ENCODE data around the gene RBMS3.
"Not testable (repeated sequence)": the region's sequence is repeated elsewhere in the genome, so short reads cannot be mapped to it uniquely, and the experiment has no call there.

Gene RBMS3

DNA sequence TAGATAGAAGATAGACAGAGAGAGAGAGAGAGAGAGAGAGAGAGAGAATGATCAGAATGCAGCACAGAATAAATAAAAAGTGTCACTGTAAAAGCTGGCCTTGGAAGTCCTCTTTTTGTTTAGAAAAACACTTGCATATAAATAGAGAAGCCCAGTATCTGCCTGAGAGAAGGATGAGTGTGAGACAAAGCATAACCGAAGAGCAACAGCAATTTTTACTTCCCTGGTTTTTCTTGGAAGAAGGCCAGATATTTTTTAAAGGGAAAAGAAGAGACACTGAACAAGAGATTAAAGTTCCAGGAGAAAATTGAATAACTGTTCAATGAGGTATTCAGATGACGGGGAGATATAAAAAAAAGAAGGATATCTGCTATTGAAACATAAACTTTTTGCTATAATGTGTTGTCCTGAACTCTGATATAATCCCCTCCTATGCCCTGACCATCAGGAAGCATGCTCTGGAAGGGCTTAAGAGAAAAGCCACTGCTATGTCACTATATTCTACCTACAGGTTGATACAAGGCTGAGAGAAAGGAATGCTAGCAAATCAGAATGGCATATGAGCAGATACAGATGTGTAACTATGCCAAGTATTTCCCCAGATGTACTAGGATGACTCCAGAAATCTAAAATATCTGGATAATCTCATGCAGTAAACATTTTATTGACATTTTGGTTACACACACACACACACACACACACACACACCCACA, 358.9 kb downstream of the RBMS3 start:
- DNase-seq, result no peak

DNA sequence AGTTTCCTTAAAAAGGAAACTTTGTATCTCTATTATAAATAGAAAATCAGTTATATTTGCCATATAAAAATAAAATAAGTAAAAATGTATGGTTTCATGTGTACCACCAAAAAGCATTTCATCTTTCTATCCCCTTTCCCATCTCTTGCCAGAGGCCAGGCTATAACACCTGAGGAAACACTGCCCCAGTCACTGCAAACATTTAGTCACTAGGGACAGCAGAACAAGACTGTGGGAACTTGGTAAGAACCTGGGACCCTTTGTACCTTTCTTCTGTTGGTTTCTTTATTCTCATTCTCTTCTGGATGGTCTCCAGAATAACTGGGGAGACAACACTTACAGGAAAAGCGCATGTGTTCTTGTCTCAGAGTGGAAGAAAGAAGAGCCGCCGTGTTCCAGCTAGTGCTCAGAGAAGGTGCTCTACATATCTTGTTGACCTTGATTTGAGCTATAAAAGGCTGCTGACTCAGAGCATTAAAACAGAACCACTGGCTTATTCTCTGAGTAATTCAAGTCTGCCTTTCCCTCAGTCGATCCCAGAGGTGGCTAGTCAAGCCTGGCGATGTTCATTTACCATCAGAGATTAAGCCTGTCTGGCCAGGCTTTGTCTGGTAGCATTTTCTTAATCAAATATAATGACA, 361.6 kb downstream of the RBMS3 start:
- no peak for DNase-seq

DNA sequence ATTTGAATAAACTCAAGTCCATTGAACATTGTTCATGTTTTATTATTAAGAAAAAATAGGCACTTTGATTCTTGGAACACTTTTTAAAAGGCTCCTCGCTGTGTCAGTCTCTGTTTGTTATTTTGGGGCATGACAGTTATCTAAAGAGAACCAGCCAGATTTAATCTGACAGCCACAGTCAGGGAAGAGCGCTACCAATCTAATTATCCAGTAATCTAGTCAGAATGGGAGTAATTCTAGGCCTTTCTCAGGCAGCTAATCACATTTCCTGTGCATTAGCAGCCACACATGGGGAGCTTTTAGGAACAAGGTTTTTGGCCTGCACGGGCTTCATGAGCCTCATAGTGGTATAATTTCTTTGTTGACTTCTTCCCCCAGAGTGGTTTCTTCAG, 362.2 kb downstream of the RBMS3 start:
- DNase-seq, result no peak

DNA sequence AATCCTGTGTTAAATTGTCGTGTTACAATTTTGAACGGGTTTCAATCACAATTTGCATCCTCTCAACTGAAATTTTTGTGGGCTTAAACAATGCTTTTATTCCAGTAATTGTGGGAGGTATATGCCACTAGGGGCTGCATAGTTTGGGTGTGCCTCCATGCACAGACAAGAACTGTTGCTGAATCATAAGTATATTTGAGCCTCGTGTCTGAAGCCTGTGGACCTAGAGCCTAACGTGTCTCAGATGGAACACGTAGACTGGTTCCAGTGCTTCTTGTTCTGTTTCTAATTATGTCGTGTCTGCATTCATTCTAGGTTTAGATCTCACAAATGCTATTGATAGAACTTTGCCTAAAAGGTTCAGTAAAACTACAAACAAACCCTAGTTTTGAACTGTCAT, 363.4 kb downstream of the RBMS3 start:
- DNase-seq, result no peak

DNA sequence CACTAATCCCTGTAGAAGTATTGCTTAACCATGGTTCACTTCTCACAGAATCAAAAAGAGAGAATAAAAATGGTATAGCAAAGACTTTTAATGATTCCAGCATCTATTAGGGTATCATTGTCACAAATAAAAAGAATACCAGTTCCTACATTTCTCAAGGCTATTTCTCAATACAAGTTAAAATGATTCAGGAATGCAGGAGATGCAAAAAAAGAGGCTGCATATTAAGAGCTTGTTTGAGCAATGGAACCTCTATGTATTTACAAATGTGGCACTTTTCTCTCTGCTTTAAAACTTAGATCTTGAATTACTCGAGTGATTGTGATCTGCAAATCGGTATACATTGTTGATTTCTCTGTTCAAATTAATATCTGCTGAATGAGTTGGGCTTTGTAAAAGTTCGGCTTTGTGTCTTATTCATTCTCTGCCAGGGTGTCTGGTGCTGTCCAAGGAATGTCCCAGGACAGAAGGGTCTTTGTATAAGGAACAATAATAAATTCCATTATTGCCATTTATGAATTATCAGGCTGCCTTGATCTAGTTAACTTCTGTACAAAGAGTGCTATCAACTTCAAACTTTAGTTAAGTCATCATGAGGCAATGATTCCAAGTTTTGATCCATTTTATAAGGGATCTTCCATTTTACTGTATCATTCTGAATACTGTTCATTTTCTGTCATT, 364.2 kb downstream of the RBMS3 start:
- DNase-seq, result no peak

DNA sequence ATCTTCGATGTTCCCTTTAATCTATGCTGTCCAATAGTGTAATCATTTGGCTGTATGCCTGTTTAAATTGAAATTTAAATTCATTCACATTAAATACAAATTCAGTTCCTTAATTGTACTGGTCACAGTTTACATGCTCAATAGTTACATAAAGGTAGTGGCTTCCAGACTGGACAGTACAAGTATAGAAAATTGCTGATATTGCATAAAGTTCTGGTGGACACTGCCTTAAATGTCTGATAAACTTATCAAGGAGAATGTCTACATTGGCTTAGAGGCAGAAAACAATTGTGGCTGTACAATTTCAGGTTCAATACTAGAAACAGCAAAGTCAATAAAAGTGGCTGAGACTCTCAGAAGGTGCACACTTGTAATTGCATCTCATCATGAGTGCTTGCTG, 365.2 kb downstream of the RBMS3 start:
- DNase-seq, result no peak

DNA sequence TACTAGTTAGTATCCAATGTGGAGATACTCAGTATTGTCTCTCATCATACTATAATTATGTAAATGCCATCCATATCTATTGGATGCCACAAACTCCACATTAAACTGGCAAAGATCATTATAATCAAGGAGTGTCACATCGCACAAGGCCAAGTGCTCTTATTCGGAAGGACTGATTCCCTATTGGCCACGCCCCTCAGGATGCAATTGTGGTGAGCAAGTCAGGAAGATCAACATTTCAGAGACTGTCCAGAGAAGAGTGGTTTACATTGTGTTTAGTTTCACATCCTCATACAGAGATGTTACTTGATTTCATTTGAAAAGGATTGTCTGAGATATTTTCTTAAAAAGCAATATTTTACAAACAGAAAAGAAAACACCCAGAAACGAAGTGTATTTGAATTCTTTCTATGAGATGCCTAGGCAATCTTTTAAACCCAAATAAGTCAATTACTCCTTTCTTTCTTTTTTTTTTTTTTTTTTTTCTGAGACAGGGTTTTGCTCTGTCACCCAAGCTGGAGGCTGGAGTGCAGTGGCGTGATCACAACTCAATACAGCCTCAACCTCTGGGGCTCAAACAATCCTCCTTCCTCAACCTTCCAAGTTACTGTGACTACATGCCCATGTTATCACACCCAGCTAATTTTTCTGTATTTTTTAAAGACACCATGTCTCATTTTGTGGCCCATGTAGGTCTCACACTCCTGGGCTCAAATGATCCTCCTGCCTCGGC, 369.1 kb downstream of the RBMS3 start:
- DNase-seq, result no peak

DNA sequence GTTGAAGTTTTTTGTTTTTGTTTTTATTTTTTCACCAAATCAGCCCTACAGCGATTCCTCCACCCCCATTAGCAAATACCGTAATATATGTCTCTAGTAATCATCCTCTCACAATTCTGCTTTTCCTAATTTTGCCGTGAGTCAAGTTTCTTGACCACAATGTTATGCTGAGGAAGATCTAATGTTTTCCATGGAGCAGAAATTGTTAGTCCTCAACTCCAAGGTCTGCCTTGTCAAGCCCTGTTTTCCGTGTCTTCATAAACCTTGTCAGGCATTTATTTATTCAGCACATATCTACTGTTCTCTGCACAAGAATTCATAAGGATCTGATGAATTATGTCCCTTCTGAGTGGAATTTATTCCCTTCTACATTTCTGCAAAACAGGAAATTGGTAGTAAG, 372.8 kb downstream of the RBMS3 start:
- DNase-seq, result no peak

DNA sequence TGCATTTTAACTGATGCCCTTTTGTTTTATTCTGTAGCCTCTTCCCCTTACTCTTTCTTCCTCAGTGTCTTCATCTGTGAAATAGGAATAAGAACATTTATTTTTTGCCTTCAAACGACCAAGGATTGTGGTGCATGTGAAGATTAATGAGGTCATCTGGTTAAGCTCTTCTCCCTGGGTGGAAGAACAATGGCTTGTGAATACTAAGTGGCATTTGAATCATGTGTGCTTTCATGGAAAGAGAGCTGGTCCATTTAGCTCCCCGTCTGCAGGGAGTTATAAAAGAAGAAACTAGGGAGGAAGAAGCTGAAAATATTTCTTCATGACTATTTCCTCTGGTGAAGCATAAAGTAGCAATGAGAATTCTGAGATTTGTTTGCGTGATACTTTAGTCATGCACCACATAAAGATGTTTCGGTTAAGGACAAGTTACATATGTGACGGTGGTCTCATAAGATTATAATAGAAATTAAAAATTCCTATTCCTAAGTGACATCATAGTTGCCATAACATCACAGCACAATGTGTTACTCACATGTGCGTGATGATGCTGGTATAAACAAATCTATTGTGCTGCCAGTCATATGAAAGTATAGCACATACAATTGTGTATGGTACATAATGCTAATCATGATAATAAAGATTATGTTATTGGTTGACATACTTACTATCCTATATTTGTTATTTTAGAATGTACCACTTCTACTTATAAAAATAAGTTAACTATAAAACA, 374.3 kb downstream of the RBMS3 start:
- no peak for DNase-seq

DNA sequence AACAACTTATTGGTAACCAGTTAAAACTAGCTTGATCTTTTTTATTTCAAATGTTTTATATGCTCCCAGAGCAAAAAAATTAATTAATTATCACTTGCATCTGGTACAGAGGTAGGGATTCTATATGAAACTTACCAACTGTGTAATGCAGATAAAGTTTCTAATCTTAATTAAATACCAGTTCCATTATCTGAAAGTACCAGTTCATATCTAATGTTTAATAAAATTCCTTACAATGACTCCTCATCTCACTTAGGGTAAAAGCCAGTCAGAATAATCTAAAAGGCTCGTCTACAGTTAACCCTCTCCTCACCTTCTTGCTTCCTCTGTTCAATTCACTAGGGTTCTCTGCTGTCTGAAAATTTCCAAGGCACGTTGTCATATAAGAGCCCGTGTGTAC, 384.8 kb downstream of the RBMS3 start:
- no peak for DNase-seq

DNA sequence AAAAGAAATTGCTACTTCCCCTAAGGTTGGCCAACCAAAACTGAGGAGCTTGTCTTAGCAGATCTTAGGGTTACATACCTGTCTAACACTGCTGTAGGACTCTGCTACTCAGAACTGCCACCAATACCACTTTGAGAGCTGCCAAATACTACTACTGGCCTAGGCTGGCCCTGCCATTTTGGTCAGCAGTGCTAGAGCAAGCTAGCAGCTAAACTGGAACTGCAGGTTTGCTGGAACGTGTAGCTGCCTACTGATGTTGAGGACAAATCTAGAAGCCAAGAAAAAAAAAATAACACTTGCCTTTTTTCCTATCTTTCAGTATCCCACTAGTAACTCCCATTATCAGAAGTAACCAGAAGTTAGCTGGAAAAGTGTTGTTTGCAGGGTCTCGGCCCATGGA, 387.4 kb downstream of the RBMS3 start:
- no peak for DNase-seq

DNA sequence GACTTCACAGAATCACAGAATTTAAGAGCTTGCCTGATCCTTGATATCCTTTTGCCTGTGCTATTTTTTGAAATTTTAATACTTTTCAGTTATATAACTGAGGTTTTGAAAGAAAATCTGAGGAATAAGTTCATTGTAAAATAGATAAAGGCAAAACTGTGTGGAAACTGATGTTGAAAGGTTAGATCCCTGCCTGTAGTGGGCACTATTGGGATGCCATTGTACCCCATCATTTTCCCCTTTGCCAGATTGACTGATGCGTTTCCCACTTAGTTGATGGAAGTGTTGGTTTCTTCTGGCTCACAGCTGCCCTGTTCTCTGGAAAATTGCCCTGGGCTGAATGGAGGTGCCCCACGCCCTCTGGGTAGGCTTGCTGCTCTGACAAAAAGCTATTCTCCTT, 387.9 kb downstream of the RBMS3 start:
- DNase-seq, result no peak

DNA sequence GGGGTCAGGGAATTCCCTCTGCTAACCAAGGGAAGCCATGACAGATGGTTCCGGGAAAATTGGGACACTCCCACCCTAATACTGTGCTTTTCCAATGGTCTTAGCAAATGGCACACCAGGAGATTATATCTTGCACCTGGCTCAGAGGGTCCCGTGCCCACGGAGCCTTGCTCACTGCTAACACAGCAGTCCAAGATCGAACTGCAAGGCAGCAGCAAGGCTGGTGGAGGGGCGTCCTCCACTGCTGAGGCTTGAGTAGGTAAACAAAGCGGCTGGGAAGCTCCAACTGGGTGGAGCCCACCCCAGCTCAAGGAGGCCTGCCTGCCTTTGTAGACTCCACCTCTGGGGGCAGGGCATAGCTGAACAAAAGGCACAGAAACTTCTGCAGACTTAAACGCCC, 389.6 kb downstream of the RBMS3 start:
- DNase-seq, result not testable (repeated sequence)

DNA sequence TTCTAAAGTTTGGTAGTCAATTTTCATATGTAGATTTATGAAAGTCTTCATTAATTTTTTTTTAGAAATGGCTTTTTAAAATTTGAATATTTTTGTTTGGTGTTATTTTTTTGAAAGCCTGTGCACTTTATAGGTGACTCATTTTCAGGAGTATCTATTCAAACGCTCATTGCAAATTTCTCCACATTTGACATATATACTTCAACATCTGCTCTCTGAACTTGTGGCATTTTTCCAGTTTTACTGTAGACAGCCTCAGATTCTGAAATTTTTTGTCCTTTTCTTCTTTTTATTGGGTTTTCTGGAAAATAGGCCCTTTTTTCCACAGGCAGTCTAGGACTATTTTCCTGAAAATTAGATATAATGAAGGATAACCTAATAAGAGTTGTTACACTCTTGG, 396.6 kb downstream of the RBMS3 start:
- DNase-seq, result no peak

DNA sequence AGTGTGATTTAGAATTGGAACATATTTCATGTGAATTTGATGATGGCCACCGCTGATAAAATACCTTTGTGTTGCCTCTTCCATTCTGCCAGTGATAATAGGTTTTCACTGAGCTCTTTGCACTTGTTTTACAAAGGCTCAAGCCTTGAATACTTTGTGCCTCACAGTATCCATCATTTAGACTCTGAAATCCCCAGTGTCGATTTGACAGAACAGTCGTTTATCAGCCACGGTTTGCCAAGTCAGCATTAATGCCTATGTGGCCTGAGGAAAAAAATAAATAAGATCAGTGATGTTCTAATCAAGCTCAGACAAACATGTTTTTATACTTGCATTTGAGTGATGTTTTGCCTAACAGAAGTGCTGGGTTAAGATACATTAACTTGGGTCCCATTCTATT, 399.1 kb downstream of the RBMS3 start:
- no peak for DNase-seq

DNA sequence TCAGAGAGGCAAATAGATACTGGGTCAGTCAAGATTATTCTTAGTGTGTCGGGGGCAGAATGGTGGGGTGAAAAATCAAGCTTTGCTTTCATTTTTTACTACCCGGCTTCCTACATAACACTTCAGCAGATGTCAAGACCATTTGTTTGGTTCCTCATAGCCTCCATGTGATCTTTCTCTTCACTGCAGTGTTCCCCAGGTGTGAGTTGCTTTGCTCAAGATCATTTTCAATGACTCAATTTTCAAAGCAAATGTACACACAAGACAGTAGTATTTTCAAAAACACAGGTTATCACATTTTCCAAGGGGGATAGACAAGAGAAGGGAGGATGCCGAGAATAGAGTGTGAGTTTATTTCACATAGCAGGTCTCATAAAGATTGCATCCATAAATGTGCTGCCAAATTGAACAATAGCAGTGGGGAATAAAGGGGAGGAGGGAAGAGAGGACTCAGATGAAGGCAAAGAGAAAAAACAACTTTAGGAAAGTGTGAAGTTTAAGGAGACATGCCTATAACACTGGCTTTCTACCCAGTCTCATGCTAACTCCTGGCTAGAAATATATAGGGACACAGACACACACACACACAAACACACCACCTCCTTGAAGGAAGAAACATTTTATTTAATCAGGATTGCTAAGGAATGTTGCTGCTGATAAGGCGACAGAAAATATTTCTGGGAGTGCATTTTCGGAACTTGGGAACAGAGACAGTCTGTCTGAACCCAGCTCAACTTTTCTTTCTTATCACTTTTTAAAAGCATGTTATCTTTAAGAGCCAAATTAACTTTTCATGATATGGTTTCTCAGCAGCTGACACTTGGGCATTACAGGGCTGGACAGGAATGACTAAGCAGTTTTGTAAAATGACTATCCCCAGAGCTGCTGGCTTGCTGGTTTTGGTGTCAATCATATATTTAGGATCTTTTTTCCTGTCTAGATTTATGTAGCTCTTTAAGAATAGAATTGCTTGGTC, 402.4 kb downstream of the RBMS3 start:
- DNase-seq, result no peak

DNA sequence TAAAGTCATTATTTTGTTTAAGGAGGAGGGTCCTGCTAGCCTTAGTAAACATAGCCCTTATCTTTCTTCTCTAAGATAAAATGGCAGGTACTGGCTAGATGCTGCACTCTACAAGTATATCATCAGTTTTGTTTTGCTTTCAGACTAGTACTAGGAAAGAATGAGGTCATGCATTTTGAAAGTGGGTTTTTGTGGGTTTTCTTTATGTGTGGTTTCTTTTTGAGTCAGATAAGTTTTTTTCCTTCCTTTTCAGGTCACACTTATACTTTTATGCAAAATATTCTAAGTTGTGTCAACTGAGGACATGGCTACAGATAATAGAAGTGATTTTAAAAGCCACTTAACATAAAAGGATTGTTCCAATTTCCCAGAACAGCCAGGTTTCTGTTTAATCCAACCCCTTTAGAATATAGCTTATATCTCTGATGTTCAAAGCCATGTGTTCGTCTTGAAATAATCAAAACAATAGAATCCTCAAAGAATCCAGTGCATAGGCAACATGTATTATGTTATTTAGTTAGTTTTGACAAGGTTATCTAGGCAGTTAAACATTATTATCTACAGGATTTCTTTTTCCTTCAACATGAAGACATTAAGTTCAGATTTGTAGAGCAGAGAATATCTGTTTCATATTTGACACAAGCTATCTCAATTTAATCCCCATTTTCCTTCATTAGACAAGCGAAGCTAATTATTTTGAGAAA, 406.2 kb downstream of the RBMS3 start:
- no peak for DNase-seq

DNA sequence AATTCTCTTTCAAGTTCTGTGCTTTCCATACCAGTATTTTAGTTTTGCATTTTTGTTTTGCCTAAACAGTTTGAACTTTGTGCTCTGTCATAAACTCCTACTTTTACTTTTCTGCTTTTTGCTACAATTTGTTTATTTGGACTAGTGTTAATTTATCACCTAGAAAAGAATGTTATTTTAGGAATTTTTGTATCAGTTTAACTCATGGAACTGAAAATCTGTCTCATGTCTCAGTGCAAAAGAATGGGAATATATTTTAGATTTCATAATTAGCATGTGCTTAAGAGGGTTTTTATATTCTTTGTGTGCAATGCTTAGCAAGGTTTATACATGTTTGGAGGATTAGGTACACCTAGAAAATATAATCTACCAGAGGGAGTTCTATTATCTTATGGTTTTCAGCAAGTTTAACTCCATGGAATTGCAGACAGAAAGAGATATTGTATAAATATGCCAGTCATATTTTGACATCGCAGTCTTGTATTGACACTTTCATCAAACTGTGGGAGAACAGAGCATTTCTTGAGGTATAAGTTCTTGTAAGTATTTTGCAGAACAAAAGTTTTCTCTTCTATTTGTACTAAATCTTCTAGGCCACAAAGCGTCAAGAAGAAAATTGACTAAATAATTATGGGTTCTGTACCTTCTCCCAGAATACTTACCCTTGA, 409.9 kb downstream of the RBMS3 start:
- DNase-seq, result no peak

DNA sequence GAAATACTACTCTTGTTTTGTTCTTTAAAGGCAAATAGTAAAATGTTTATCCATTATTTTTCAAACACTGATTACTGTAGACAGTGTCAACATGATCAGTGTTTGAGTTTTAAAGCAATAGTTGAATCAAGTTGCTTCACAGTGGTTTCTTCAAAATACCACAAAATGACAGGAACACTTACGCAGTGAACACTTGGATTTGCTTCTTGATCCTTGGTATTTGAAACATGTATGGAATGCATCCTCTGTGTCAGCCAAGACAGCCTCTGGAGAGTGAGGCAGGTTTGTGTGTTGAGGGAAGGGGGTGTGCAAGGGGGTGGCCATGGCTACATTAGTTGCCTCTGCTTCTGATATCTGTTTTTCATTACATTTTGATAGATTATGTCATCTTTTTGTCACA, 413.0 kb downstream of the RBMS3 start:
- no peak for DNase-seq

DNA sequence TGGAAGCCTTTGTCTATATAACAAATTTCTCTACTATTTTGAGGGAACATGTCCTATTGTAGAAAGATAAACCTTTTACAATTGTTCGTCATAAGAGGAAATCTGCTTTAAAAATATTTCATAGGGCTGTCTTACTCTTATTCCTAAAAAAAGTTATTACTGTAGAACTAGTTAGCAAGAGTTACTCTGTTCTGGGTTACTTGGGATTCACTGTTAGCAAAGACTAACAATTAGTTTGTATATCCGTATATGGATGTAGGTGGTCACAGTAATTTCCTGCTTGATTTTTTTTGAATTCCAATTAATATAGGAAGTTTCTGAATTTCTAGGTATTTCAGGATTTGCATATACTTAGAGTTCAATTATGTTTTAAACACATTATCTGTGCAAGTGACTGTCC, 413.5 kb downstream of the RBMS3 start:
- no peak for DNase-seq

DNA sequence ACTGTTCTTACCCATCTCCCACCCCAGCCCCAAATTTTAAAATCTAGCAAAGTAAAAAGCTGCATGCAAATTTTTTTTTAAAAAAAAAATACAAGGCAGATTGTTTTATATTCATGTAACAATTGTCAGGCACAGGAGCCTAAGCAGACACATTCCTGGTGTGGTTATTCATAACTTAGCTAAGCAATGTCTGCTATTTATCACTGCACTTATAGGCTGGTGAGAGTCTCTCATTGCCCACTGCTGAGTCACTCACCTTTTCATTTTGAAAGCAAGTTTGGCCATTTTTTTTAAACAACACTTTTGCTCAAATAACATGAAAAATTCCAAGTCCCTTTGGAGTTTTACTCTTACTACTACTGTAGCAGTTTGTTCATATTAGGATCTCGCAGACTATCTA, 413.9 kb downstream of the RBMS3 start:
- DNase-seq, result no peak
